ENCODE data around the gene SIPA1L2.

Gene SIPA1L2

GRCh38 chr1:232641507-232641906 is 11.6 kb upstream of the SIPA1L2 start:
- no peak for DNase-seq

- DNase-seq, result no peak
These were observed 6.9 kb upstream of the SIPA1L2 start for GRCh38 chr1:232636799-232637198.

DNA sequence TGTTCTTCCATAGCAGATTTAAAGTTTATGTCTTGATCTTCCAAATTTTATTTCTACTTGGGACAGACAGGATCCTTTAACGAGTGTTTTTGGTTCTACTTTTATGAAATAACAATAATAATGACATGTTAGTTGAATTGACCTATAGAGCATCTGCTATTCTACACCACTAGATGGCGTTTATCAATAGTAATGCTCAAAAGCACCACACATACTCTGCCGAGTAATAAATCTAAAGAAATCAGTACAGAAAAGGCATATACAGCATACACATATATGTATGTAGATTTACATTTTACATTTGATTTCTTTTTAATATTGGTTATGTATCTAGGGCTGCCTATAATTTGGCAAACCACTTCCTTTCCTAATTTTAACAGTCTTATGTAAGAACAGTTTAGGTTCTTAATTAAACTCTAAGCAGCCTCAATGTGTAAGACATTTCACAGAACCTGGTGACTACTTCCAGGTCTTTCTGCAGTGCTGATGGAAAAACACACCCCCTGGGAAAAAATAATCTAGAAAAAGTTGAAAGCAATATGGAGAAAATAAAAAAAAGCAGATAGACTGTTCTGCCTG is 5.9 kb upstream of the SIPA1L2 start:
- DNase-seq, result no peak

GRCh38 chr1:232635279-232635678 is 5.3 kb upstream of the SIPA1L2 start:
- no peak for DNase-seq

GRCh38 chr1:232634096-232634495 is 4.2 kb upstream of the SIPA1L2 start:
- no peak for DNase-seq

- no peak for DNase-seq
These were observed 912 bp upstream of the SIPA1L2 start for GRCh38 chr1:232630894-232631195.

- peak; percentile 38 for DNase-seq
These were observed 485 bp downstream of the SIPA1L2 start for GRCh38 chr1:232629250-232630046.

DNA sequence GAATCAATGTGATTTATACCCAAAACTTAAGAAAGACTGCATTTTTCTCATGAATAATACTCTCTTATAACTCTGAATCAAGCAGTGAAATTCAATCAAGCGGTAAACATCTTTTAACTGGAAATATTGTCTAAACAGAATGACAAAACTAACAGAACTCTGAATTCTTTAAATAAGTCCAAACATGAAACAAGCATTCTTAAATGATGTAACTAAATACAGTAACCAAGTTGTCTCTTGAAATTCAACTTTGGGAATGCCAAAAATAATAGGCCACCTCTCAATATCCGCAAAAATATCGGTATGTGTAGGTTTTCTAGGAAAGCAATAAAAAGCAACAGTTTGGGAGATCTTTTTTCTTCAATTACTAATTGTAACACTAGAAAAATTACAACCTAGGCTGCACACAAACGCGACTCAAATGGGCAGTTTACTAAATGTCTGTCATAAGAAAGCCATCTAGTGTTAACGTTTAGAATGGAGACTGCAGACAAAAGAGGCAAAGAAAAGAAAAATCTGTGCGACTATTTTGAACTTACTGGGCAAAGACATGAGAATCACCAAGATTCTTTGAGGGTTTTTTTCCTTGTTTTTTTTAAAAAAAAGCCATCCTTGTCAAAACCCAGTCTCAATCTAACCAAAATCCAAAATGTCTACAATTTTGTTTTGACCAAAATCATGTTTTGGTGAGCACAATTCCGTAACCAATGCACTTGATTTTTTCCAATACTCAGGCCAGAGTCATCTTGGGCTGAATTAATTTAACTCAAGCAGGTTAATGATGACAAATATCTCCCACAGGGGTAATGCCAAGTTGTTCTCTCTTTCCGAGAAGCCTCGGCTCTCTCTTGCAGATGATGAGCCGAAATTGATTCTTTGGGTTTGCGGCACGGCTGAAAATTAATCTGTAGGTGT is 1.3 kb downstream of the SIPA1L2 start:
- no peak for DNase-seq

DNA sequence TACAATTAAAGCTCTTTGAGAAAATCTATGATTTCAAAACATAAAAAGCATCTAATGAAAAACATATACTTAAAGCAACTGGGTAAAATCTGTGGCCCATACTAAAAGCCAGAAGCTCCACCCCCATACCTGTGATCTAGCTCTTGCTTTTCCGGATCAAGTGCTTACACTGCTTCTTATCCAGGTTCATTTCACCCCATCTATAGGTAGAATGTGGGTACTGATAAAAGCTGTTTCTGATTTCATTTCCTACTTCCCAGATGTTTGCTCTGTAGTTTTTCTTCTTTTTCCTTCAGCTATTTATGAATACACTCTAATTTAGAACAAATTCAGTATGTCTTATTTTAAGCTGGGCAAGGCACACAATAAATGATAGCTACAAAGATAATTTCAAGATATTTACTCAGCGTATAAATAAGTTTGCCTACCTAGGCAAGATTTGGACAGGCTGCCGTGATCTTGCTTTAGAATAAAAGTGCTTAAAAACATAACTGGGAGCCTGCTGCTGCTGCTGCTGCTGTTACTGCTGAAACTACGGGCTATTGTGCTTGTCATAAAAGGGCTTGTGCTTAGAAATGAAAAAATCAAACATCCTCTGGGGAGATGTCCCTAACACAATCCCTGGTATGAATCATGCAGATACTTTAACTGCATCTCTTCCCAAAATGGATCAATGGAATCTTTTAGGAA is 2.1 kb downstream of the SIPA1L2 start:
- no peak for DNase-seq

DNA sequence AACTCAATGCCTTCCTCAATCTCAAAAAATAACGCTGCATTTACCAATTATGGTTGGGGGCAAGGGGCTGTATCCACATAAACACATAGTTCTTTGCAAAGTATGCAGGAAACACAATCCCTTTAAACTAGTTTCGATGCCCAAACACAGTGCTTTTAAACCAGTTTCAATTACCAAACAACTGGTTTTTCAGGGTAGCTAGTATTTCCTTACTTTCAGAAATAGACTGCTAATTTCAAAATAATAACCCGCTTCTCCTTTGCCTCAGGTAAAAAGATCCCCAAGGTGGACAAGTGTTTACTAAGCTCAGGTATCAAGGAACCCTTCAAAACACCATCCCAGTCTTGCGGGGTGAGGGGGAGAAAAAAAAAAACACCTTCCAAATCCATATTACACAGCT is 2.8 kb downstream of the SIPA1L2 start:
- no peak for DNase-seq

GRCh38 chr1:232626452-232626851 is 3.5 kb downstream of the SIPA1L2 start:
- no peak for DNase-seq

DNA sequence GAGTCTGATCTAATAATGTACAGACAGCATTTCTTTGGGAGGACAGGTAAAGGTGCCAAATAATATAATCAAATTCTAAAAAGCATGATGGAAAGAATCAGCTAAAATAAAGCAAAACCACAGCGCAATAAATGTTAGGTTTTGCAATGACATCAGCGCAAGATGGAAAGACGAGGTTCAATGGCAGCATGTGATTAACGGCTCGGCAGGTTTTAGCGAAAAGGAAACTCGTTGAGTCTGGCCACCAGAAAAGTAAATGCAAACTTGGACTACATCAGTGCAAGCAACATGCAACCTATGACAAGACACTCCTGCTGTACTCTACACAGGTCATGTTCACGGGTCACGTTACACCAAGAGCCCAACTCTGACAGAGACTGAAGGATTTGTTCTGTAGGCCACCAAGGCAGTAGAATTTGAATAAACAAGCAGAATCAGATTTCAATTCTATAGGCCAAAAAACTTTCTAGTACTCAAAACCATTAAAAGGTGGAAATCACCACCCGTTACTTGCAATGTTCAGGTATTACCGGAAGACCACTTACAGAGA is 4.5 kb downstream of the SIPA1L2 start:
- no peak for DNase-seq

DNA sequence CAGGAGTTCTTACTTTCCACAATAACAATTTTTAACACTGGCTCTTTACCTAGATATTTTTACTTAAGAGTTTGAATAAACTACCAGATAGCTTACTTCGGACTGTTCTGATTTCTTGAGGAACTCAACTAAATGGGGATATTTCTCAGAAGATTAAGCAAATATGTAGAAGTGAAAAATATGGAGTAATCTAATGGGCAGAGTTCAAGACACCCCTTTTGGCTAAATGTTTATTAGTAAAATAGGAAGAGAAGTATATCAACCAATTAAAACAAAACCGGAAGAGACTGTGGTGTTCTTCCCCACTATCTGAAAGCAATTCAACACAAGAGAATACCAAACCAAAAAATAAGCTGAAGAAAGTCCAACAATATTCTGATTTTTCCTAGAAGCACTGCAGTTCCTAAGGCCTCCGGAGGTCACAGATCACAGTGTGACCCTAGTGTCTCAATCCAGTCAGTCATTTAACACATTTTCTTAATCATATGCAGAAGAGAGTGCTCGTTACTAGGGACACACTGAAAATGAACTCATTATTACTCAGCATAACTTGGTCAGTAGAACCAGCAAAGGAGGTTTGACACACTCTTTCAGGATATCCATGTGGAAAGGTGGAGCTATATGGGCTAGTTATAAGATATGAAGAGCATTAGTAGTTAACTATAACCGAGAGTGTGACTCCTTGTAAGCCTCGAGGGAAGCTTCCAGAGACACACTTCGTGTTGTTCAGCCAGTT is 5.2 kb downstream of the SIPA1L2 start:
- no peak for DNase-seq

- no peak for DNase-seq
These were observed 7.0 kb downstream of the SIPA1L2 start for GRCh38 chr1:232622981-232623380.

DNA sequence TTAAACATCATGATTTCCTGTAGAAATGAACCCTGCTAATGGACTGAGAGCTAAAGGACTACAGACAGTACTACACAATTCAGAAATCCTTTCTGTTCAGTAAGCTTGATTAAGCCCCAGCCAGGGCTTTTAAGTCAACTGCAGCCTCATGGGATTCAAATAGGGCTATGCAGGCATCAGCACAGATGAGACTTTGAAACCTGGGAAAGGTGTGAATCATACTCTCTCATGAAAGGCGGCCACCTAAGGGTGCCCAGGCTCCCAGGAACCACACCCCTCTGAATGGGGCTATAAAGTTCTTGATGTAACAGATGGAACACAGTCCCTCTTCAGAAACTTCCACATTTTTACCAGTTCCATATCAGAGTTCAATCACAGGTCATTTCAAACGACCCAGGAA is 7.6 kb downstream of the SIPA1L2 start:
- DNase-seq, result no peak

- no peak for DNase-seq
These were observed 8.9 kb downstream of the SIPA1L2 start for GRCh38 chr1:232621050-232621449.

- DNase-seq, result no peak
These were observed 9.5 kb downstream of the SIPA1L2 start for GRCh38 chr1:232620356-232620969.

DNA sequence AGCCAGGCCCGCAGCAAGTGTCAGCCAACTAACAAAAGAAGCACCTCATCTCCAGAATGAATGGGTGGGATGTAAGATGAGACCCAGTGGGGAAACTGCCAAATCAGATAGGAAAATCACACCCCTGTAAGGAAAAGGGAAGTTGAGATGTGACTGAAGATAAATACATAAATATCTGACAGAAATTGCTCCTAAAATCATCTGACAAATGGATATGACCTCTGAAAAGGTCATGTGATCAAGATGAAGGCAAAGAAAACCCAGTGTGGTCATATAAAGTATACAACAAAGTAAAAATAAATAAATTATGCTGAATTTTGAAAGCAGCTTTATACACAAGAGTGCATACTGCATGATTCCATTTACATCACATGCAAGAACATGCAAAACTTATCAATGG is 12.7 kb downstream of the SIPA1L2 start:
- DNase-seq, result no peak

- no peak for DNase-seq
These were observed 14.6 kb downstream of the SIPA1L2 start for GRCh38 chr1:232615306-232615800.

GRCh38 chr1:232614811-232615210 is 15.1 kb downstream of the SIPA1L2 start:
- DNase-seq, result no peak

DNA sequence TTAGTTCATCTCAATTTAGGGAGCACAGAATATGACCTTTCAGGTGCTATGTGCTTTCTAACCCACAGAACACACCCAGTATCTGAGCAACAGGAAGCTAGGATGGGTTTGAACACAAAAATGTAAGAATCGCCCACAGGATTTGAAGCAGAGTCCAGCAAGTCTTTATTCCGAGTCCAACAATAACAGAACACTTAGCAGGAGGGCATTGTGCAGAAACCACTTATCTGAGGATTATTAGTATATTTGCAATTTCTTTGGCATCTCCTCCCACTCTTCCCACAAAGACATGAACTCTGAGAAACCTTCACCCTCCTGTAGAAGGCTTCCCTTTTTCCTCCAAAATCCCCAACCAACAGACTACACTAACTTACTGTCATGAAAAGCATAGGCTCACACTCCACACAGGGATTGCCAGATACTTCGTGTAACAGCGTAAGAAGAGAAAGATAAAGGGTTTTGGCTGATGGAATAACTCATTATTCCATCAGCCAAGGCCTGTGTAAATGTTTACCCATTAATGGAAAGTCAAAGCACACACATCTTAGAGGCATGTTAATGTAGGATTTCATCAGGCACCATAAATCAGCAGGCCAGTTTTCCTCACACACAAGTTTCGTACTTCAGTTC is 16.1 kb downstream of the SIPA1L2 start:
- DNase-seq, result no peak
